Activated CD4-positive, CD25-positive, alpha-beta regulatory T cell treated with anti-CD3 and anti-CD28 coated beads, Interleukin-2, amount 50 U/mL, for 16 hours (primary cell): ENCODE results near the gene MTURN.

ENCODE experiments used
- DNase-seq: peaks from one replicate; pipeline ENCODE4 v3.0.0-alpha.2; 2020; ENCODE audit warnings: low read depth, low spot score

MTURN gene

DNA sequence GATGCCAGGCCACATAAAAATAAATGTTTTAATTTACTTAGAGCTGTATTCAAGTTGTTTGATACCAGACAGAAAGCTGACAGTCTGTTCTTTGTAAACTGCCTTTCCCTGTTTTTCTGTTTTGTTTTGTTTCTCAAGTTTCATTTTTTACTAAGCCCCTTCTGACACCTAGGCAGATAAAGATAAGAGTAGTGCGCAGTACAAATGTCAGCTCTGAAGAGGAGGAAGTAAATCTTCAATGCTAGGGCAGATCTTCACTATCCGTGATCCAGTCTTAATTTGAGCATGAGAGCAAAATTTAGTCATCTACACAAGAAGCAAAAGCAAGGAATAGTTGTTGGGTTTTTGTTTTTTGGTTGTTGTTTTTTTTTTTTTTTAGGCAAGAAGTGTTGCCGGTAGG lies 27.3 kb downstream of the MTURN start:
- no peak for DNase-seq

DNA sequence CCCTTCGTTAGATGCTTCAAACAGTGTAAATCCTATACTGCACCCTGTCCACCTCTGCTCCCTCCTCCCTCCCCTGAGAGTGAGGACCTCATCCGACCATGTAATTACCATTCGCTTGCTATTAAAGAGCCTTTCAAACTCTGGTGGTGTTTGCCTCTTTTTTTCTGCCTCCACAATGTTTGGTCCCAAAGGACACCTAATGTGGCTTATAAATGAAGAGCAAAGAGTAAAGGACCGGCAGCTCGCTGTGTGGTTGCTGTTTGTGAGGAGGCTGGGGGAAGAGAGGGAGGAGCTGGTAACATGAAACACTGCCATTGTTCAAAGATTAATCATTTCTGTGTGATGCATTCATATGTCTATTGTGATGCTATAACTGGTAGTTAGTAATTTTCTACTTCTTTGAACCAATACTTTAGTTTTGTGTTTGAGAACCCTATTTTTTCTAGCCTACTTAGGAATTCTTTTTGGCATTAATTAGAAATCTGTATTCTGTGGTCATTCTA lies 27.9 kb downstream of the MTURN start:
- no peak for DNase-seq

DNA sequence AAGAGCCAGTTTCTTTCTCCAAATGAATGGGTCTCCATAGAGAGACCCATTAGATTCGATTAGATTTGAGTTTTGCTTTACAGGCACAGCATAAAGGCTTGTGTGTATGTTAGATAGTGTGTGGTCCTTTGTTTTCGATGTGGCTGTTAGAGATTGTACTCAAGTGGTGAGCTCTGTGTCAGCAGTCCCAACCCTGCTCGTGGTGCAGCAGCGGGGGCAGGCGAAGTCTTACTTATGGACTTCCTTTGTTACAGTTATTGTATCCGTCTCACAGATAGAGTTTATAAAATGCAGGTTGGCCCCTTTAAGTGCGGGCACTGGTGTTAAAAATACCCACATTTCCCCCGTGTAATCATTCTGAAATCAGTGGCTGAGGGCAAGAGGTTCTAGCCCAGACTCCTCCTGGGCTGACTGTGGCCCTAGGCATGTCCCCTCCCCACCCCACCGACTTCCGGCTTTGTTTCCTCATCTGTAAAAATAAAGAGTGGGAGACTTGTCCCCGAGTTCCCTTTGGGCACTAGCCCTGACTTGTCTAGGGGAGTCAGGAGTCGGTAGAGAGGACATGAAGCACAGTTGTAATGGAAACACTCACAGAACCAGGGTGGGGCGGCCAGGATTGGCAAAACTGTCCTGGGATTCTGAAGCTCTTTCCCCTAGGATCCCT lies 28.6 kb downstream of the MTURN start:
- no peak for DNase-seq

DNA sequence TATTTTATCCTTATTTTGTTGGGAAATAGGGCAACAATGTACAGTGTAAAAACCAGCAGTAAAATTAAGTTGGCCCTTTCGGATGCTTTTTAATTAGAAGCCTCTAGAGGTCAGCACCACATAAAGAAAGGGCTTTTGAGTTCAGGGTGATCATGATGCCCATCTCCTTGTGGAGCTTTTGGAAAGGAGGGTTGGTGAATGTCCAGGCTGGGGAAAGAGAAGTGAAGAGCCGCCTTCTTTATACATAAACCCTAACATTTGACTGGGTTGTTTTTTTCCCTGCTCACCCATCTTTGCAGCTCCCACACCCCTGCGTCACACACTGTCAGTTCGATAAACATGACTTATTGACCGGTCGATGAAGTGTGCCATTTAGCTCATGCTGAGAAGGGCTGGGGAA lies 29.8 kb downstream of the MTURN start:
- DNase-seq = no peak

DNA sequence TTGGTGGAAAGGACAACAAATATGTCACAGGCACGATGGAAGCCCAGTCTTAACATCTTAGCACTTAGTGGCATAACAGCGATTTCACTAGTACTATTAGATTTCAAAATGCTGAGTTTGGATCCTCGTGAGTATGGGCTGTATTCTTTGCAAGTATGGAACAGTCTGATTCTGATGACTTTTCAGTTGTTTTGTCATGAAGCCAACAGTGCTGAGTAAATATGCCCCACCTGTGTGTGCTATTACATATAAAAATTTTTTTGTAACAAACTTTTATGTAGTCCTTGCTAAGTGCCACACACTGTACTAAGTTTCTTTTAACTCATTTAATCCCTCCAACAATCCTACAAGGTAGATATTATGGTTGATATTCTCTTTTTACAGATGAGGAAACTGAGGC lies 30.8 kb downstream of the MTURN start:
- DNase-seq = no peak

DNA sequence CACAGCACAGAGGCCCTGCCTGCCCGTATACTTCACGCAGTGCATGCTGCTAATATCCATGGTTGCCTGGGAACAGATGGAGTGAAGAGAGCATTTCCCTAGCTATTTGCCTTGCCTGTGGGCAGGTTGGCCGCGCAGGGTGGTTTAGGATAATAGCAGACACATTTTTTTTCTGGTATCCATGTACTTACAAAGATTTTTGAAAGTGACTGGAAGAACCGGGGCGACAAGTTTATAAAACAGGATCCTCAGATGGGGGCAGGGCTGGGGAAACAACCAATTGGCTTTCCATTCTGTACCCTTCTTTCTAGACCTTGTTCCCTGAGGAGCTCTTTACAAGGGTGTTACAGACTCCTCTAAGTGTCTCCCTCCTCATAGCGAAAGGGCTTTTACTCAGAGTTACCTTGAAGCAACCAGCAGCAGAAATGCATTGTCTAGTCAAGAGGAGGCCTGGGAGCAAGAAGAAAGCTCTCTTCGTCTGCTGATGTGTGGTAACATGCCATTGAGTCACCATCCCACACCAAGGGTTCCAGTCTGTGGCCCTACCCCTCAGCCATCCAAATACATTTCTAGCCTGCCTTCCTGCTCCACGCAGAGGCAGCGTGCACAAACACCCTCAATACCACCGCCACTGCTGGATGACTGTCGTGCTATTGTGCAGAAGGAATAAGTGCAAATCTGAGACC lies 31.5 kb downstream of the MTURN start:
- no peak for DNase-seq

DNA sequence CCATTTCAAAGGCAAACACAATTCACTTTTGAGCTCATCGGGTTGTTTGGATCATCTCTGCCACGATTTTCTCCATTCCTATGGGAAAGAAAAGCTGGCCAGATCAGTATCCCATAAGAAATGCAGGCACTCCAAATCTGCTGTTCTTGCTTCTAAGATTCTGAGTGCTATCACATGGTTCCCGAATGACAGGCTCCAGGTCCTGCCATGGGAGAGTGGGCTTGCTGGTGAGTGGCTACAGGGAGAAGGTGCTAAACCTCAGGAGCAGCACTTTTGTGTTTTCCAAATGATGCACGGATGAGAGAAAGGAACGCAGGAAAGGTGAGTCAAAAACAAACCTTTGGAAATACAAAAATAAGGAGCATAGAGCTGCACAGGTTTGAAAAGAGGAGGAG lies 32.1 kb downstream of the MTURN start:
- DNase-seq = no peak

DNA sequence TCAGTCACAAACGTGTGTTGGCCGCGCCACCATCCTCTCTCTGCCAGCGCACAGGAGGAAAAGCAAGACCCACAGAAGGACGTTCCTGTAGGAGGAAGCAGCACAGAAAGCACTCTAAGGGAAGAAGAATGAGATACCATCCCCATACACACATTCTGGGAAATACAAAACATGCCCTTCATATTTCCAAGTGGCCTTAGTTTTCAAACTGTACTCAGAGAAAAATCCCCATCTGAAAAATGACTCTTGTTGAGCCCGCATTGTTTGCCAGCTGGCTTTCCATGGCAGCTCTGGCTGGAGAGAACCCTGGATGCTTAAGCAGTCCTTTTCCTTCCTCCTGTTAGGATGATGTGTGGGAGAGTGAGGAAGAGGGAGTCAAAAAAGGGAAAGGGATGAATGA lies 33.1 kb downstream of the MTURN start:
- DNase-seq = no peak

DNA sequence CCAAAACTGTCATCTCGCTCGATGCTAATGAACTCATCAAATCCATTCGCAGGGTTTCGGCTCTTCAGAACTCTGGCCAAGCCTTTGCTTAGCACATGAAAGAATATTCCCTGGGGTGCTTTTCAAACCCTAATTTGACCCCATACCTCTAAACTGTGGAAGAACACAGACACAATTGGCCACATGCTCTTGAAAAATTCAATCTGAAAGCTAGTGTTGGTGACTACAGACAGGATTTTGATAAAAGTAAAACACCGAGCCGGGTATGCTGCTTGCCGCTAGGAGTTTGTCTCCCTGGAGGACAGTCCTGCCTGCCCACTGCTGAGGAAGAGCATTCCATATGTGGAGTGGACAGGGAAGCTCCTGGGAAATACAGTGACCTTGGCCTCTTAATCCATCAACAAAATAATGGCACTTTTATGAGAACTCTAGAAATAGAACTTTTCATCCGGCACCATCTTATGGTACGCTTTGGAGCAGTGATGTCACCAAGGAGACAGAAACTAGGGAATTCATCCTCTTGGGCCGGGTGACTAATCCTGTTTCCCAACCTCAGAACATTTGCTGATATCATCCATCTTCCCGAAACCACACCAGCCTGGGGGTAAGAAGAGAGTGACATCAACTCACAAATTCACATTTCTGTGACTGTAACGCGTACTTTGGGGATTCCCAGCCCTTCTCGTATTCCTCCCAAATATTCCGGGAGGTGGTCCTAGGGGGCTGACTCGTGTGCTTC lies 34.2 kb downstream of the MTURN start:
- DNase-seq = no peak

DNA sequence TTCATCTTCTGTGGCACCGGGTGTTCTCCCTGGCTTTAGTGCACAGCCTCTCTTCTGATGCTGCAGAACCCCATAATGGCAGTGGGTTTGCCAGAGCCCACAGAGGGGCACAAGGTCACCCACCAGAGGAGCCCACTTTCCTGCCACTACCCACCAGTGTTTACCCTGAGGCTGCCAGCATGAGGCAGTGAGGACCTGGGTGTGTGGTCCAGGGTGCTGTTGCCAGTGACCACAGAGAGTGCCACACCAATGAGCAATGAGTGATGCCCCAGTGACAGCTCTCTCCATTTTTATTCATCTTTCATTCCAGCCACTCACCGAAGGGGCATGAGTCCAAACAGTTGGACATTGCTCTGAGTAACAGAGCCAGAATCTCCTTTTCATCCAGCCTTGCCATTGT lies 34.8 kb downstream of the MTURN start:
- DNase-seq = no peak

DNA sequence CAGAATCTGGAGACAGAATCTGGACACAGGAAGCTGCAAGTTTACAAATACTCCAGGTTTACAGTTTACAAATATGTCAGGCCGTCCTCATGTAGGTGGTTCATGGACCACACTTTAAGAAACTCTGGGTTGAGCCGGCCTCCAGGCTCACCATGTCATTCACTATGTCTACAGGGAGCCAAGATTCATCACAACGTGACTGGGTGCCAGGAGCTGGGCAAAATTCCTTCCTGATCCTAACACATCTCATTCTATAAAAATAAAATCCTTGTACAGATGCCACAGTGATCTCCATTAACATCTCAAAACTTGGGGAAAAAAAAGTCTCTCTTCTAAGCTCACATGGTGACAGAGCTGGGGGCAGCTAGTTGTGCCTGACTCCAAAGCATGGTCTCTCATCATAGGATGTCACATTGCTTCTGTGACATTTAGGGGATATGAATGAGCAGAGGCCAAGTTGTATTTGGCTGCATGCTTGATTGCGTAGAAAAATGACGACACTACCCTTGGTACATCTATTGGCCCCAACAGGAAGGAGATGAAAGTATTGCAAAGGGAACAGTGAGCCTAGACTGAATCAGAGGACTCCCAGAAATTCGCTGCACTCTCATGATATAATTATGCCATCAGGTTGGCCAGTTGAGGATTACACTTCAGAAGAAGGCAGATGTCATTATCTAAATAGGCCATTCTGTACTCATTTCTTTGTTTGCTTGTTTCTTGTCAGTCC lies 35.9 kb downstream of the MTURN start:
- DNase-seq = no peak

DNA sequence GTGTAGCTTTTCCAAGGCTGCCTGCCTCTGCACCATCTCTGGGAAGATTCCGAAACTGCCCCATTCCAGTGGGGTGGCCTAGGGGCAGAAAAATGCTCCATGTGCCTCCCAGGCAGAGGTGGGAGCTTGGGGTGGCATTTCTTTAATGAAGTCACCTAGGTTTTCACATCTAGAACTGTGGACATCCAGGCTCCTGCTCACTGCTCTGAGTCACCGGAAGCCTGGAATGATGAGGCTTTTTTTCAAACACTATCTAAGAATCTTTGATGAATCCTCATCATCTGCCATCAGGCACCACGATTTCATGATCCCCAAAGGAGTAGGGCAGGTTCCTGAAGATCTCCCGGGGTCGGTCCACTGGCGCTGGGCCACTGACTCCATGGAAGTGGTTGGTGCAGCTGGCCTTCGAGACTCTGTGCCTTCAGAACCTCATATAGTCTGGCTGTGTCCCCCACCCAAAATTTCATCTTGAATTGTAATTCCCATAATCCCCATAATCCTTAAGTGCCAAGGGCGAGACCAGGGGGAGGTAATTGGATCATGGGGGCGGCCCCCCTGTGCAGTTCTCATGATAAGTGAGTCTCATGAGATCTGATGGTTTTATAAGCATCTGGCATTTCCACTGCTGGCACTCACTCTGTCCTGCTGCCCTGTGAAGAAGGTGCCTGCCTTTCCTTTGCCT lies 37.1 kb downstream of the MTURN start:
- DNase-seq = no peak

DNA sequence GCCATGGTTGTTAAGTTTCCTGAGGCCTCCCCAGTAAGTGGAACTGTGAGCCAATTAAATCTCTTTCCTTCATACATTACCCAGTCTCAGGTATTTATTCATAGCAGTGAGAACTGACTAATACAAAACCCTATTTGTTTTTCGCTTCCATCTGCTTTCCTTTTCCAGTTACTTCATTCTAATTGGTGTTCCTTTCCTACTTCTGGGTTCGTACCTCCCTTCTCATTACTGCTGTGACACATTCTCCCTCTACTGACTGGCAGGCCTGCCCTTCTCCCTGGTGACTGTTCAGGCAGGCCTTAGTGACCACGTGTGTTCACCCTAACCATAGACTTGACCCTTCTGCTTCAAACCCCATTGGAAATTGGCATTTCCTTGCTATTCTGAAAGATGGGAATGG lies 37.7 kb downstream of the MTURN start:
- DNase-seq = no peak

DNA sequence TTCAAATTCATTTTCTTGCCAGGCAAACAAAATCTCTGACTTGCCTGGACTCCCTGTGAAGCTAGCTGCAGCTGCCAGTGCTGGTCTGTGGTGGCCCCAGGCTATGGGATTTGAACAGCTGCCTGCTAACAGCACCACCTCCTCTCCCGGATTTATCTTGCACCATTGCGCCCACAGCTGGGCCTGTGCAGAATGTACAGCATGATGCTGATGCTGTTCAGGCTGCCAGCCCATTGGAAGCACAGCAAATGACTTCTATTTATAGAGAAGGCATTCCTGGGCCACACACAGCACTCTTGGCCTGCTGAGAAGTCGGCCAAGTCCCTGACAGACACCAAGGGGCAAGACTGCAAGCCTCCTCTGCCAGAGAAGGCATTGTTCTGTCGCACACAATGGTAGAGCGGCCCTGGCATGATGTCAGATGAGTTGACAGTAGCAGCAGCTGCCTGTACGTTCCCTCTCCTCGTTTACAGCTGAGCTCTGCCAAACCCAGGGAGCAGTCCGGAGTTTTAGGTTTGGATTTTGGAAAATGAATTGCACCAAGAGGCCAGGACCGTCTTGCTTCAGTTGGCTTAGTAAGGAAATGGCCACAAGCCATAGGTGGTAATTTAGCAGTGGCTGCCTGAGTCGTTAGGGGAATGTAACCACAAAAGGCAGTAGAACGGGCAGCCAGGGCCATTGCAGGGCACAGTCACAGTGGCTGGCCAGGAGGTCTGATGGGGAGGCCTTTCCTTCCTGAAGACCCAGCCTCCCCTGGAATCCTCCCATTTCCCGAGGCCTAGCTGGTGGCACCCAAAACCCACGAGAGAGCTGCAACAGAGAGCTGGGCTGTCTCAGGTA lies 38.5 kb downstream of the MTURN start:
- no peak for DNase-seq

DNA sequence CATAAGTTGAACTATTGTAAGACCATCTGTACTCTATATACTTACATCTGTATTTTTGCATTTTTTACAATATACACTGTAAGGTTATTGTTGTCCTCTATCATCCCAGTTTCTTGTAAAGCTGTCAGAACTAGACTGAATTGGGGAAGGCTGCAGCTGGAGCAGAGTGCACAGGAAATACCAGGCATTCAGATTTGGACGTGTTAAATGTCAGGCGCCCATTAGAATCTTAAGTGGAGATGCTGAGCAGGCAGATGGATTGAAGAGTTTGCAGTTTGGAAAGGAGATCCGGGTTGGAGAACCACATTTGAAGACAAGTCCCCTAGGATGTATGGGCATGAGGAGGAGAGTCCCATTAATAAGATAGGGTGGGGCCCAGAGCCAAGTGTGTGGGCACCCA lies 40.4 kb downstream of the MTURN start:
- DNase-seq = no peak

DNA sequence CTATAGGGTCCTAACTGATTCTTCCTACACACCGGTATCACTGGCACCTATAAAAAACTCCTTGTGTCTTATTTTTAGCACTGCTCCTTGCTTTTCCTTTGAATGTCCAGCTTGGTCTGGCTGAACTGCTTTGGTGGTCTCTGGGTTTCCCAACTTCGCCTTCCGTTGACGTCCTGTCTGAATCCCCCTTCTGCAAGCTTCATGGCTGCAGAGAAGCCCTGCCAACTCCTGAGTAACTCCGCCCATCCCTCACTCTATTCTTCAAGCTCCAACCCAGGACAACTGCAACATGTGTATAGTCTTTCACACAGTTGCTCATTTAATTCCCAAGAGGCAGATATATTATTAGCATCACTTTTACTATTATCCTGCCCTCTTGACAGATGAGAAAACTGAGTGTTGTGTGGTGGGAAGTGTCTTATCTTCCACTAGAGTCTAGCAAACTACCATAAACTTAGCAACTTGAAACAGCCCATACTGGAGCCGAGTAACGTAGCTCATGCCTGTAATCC lies 40.9 kb downstream of the MTURN start:
- DNase-seq = no peak

DNA sequence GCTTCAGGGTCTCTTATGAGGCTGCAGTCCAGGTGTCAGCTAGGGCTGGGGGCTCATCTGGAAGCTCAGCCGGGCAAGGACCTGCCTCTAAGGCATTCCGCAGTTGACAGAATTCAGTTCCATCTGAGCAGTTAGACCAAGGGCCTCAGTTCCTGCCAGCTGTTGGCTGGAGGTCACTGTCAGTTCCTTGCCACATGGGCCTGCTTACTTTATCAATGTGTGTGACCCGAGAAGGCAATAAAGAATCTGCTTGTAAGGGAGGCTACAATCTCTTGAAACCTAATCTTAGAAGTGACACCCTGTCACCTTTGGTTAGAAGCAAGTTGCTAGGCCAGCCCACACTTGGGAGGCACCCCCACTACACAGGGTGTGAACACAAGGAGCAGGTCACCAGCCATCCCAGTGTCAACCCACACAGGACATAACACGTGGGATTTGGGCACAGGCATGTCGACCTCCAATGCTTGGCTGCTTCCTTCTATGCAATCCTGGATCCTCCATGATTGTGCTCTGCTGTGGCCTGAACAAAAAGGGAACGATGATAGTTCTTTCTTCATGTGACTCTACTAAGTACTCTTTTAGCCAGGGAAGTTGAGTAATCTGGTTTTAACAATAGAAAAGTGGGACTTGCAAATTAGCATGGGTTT lies 41.8 kb downstream of the MTURN start:
- no peak for DNase-seq

DNA sequence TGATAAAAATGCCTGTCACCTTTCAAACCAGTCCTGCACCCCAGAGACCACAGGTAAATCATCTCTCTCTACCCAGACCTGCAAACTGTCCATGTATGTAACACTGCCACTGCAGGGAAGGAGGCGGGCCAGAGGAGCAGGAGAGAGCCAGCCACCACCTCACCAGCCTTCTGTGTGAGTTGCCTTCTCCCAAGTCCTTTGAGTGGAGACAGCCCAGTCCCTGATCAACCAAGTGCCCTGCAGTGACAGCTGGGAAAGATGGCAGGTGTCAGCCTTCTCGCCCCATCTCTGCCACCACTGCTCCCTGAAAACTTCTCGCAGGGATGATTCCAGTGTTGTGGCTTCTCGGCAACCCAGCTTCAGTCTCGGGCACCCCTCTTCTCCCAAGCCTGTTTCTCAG lies 42.4 kb downstream of the MTURN start:
- DNase-seq = no peak

DNA sequence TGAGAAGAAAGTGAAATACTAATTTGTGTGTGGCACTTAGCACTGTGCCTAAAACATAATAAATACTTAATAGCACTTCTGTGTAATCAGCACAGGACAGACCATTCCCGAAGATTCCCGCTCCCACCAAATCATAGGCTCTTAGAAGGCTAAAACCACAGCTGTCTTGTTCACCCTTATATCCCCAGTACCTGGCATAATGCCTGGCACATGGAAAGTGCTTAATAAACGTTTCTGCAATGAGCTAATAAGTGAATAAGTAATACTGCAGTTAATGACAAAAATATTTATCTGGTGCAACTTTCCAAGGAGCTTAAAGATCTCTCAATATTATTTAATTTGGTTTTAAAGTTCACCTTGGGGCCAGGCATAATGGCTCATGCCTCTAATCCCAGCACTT lies 43.2 kb downstream of the MTURN start:
- DNase-seq = no peak
